SH-SY5Y (cell line): ENCODE data around the gene STAB1.

Source experiments
- GATA2 ChIP-seq: IDR thresholded peaks from 2 replicates; pipeline ENCODE4 v1.6.1; 2011; ENCODE audit warnings: mild to moderate bottlenecking, low read depth, low read length
- GATA3 ChIP-seq: IDR thresholded peaks from 2 replicates; pipeline ENCODE4 v1.6.1; 2011; ENCODE audit warnings: low read depth, mild to moderate bottlenecking, low read length, moderate library complexity

DNA sequence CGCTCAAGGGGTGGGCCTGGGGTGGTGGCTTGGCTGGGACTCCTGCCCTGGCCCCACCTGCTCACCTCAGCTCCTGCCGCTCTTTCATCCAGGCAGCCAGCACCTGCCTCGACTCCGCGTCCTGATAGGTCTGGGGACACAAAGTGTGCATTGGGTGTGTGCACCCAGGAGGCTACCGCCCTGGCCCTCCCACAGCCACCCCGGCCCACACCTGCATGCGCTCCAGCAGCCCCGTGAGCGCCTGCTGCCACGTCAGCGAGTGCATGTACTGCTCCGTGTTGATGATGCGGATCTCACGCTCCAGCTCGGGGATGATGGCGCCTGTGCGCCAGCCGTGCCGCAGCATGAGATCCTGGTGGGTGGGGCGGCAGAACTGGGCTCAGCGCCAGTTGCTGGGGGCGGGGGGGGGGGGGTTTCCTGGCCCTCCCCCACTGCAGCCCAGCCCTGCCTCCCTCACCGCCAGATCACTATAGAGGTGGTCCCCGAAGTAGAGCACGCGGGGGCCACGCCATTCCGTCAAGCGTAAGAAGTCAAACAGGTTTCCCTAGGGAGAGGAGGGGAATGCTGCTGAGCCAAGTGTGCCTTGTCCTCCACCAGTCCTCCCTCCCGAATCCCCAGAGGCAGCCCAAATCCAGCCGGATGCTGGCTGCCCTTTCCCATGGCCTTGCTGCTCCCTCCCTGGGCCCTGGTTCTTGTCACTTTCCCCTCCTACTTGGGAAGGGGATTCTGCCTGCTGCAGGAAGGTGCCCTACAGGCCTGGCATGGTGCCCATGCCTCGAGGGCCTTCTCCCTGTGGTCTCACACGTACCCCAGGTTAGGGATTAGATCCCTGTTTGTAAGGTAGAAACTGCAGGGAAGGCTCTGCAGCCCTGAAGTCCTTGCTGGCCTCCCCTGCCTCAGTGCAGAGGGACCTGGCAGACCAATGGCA lies 29.9 kb downstream of the STAB1 start:
- TF ChIP-seq GATA3, result no peak
- TF ChIP-seq GATA2, result no peak
